ENCODE results near the gene LHPP.

DNA sequence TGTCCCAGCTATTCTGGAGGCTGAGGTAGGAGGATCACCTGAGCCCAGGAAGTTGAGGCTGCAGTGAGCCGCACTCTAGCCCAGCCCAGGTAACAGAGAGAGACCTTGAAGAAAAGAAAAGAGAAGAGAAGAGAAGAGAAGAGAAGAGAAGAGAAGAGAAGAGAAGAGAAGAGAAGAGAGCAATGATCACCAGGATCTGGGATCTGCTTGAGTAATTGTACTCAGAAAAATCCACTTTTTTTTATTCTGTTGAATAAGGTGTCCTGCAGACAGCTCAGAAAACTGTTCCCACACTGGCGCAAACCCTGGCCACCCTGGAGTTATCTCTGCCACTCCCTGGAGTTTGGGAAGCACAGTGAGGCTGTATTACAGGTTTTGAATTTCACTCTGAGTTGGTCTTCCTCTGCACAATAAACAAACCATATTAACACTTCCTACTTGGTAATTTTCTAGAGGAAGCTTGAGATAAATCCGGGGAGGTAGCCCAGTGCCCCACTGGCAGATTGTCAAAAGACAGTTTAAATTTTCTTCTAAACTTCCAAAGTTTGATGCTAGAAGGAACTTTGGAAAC lies 33.3 kb upstream of the LHPP start:
- TF ChIP-seq, protein P1, sequence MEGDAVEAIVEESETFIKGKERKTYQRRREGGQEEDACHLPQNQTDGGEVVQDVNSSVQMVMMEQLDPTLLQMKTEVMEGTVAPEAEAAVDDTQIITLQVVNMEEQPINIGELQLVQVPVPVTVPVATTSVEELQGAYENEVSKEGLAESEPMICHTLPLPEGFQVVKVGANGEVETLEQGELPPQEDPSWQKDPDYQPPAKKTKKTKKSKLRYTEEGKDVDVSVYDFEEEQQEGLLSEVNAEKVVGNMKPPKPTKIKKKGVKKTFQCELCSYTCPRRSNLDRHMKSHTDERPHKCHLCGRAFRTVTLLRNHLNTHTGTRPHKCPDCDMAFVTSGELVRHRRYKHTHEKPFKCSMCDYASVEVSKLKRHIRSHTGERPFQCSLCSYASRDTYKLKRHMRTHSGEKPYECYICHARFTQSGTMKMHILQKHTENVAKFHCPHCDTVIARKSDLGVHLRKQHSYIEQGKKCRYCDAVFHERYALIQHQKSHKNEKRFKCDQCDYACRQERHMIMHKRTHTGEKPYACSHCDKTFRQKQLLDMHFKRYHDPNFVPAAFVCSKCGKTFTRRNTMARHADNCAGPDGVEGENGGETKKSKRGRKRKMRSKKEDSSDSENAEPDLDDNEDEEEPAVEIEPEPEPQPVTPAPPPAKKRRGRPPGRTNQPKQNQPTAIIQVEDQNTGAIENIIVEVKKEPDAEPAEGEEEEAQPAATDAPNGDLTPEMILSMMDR (IDR thresholded peaks at IDR 0.05 in 8 of 11, conservative IDR thresholded peaks at IDR 0.05 in 3 of 11): no peak
- TF ChIP-seq POLR2A (IDR thresholded peaks at IDR 0.05): no peak

Measured in spleen (tissue), 7 donors.